Body of pancreas (tissue), 4 donors: ENCODE measurements around the gene PLD6.

Experiments used
- POLR2A ChIP-seq, 3 donors: fragments of 450-650 bp; IDR thresholded peaks; one replicate each; pipeline ENCODE4 v1.6.1; 2016; ENCODE audit warnings: antibody characterized with exemption in 3 of 3, mild to moderate bottlenecking in 2 of 3
- TF ChIP-seq, protein P1 (sequence below), 7 experiments: fragments of 450-650 bp in 4 of 7; fragments of 200-600 bp in 3 of 7; sonication (generic) in 3 of 7; IDR thresholded peaks; one replicate each; pipeline ENCODE4 v1.5.1; 2016 to 2019; ENCODE audit warnings: antibody characterized with exemption in 7 of 7

GRCh38 chr17:17172990-17173389, 33.1 kb downstream of the PLD6 start:
- TF ChIP-seq POLR2A (IDR thresholded peaks at IDR 0.05) = no peak
- TF ChIP-seq, protein P1, sequence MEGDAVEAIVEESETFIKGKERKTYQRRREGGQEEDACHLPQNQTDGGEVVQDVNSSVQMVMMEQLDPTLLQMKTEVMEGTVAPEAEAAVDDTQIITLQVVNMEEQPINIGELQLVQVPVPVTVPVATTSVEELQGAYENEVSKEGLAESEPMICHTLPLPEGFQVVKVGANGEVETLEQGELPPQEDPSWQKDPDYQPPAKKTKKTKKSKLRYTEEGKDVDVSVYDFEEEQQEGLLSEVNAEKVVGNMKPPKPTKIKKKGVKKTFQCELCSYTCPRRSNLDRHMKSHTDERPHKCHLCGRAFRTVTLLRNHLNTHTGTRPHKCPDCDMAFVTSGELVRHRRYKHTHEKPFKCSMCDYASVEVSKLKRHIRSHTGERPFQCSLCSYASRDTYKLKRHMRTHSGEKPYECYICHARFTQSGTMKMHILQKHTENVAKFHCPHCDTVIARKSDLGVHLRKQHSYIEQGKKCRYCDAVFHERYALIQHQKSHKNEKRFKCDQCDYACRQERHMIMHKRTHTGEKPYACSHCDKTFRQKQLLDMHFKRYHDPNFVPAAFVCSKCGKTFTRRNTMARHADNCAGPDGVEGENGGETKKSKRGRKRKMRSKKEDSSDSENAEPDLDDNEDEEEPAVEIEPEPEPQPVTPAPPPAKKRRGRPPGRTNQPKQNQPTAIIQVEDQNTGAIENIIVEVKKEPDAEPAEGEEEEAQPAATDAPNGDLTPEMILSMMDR (IDR thresholded peaks at IDR 0.05) = no peak
